Measurements from ENCODE around the gene KLF11. TPM values are rescaled to one million over a fixed set of nuclear protein-coding genes. Genes with fewer than 3 reads are reported as not detected.

KLF11 gene
- total RNA-seq, 2 experiments from 2014 or later = 26.7 to 29.6 TPM

DNA sequence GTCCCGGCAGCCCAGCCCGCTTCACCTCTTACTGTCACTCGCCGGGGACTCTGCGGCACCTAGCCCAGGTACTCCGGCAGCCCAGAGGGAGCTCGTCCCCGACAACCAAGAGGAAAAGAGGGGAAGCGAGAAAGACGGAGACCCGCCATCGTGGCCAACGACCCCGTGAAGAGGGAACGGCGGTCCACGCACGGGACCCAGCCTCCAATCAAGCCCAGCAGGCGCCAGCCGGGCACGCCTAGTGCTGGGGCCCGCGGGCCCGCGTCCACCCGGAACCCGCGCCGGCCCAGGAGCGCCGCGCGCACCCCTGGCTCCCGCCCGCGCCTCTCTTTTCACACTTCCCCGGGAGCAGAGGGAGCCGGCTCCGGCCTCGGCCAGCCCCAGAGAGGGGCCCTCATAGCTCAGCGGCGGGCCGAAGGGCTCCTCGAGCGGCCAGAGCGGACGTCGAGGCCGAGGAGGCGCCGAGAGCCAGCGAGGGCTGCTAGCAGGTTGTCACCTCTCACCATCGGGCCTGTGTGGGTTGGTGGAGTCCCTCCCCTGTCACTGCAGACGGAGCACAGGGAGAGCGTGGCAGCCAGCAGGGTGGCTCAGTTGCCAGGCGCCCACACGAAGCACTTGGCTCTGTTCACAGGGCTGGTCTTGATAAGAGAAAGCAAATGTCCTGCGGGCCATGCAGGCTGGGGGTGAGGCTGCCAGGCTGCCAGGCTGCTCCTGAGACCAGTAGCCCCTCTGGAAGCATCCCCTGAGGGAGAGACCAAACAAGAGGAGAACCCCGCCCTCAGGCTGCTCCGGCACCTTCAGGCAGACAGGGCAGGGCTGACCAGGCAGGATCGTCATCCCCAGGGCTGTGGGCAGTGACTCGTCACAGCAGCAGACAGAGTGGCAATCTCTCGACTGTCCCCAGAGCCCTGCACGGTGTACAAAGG, 36.9 kb upstream of the KLF11 start:
- ChIA-PET POLR2A (no interaction called here), CTCF (interaction anchor here (0.9 kb wide), 1 partner anchor 22 kb away, joined by 3 read pairs; no protein-coding TSS in a partner anchor)
- H3K27ac ChIP-seq (ENCODE audit: low read depth in 1 of 2, low read length in 2 of 2) = no peak overlapping the region
- no peaks in the 10 kb centered on the region for H3K4me1 Mint-ChIP-seq (ENCODE audit: low read depth)
- no peak for TF ChIP-seq CTCF (IDR thresholded peaks at IDR 0.05)
- no peaks in the 10 kb centered on the region for H3K4me1 ChIP-seq (ENCODE audit: insufficient read depth, low read length)
- H3K27me3 Mint-ChIP-seq = peaks cover 43% of the 10 kb centered on the region
- no peak overlapping the region for H3K4me3 ChIP-seq (ENCODE audit: low read length)
- peaks cover 2 to 5% of the 10 kb centered on the region in 2 experiments for H3K27me3 ChIP-seq (ENCODE audit: control insufficient read depth in 1 of 2, insufficient read depth in 2 of 2, low read length in 2 of 2)
- no peak for ATAC-seq (ENCODE audit: poor library complexity)
- no peaks in the 10 kb centered on the region for H3K36me3 Mint-ChIP-seq (ENCODE audit: low read depth)
- intact Hi-C loops (cut with DNase I, micrococcal nuclease) = no loop called here
- no peak overlapping the region for H3K4me3 Mint-ChIP-seq
- peaks cover 0 to 10% of the 10 kb centered on the region in 2 experiments for H3K9me3 ChIP-seq (ENCODE audit: control insufficient read depth in 1 of 2, insufficient read depth in 1 of 2, low read length in 2 of 2)
- no peaks in the 10 kb centered on the region for H3K9me3 Mint-ChIP-seq
- no peak for DNase-seq
- H3K36me3 ChIP-seq (ENCODE audit: insufficient read depth, low read length) = no peaks in the 10 kb centered on the region
- H3K27ac Mint-ChIP-seq = no peak overlapping the region

- ChIA-PET CTCF (no interaction called here), POLR2A (no interaction called here)
Observed at GRCh38 chr2:10007435-10007834, 35.9 kb upstream of the KLF11 start.

More at GRCh38 chr2:10007435-10007834, 35.9 kb upstream of the KLF11 start:
- Mint-ChIP-seq H3K4me3 (no peak overlapping the region), H3K36me3 (ENCODE audit: low read depth) (no peaks in the 10 kb centered on the region), H3K4me1 (ENCODE audit: low read depth) (no peaks in the 10 kb centered on the region), H3K27ac (no peak overlapping the region), H3K9me3 (no peaks in the 10 kb centered on the region), H3K27me3 (peaks cover 43% of the 10 kb centered on the region)
- TF ChIP-seq CTCF (IDR thresholded peaks at IDR 0.05) = no peak
- intact Hi-C loops (cut with DNase I, micrococcal nuclease) = no loop called here
- peaks cover 2 to 5% of the 10 kb centered on the region in 2 experiments for H3K27me3 ChIP-seq (ENCODE audit: control insufficient read depth in 1 of 2, insufficient read depth in 2 of 2, low read length in 2 of 2)
- H3K27ac ChIP-seq (ENCODE audit: low read depth in 1 of 2, low read length in 2 of 2) = no peak overlapping the region
- H3K36me3 ChIP-seq (ENCODE audit: insufficient read depth, low read length) = no peaks in the 10 kb centered on the region
- H3K4me1 ChIP-seq (ENCODE audit: insufficient read depth, low read length) = no peaks in the 10 kb centered on the region
- no peak for DNase-seq
- H3K4me3 ChIP-seq (ENCODE audit: low read length) = no peak overlapping the region
- ATAC-seq (ENCODE audit: poor library complexity) = no peak
- peaks cover 0 to 10% of the 10 kb centered on the region in 2 experiments for H3K9me3 ChIP-seq (ENCODE audit: control insufficient read depth in 1 of 2, insufficient read depth in 1 of 2, low read length in 2 of 2)

All from CD4-positive, alpha-beta T cell (primary cell).